Stimulated activated CD8-positive, alpha-beta memory T cell treated with anti-CD3 and anti-CD28 coated beads, Interleukin-4, amount 100 ng/mL, for 48 hours (primary cell): ENCODE measurements around the gene TMSB4X.
A peak's percentile ranks its signal among the peaks of the same experiment; 100 is the strongest.
"Not testable (repeated sequence)": the region's sequence is repeated elsewhere in the genome, so short reads cannot be mapped to it uniquely, and the experiment has no call there.

Experiments used
- DNase-seq: peaks from one replicate; pipeline ENCODE4 v3.0.0-alpha.2; 2020

The TMSB4X gene

DNA sequence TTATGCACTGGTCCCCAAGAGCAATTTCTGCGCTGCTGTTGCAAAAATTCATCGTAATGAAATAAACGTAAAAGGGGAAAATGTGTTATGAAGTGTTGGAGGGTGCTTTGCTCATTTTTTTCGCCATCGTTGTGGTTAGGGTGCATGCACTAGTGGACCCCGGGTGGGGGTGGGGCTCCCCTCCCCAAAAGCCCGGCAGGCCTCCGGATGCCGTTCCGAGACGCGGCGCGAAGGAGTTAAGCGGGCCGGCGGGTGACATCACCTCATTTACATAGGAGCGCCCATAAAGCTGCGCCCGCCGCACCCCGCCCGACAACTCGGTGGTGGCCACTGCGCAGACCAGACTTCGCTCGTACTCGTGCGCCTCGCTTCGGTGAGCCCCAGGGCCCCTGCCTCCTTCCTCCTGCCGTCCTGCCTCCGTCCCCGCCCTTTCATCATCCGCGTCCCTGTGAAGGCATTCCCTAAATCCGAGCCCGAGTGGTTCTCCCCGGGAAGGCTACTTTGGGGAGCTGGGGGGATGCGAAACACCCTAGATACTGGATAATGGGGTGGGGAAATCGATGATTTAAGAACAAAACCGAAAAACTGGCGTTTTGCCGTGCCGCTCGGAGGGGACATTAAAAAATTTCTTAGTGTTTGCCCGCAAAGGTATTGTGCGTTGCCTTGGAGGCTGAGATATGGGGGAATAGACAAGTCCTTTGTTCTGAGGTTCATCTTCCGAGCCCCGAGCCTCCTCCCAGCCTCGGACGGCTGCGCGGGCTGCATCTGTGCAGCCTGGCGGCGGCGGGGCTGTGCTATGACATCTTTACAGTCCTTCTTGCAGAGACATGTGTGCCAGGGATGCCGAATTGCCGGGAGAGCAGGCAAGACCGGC is at the start of gene TMSB4X:
TMSB4X (plus strand) TSS at position 315 of the 874 bp plus-strand sequence.
- peak; percentile 87 for DNase-seq

DNA sequence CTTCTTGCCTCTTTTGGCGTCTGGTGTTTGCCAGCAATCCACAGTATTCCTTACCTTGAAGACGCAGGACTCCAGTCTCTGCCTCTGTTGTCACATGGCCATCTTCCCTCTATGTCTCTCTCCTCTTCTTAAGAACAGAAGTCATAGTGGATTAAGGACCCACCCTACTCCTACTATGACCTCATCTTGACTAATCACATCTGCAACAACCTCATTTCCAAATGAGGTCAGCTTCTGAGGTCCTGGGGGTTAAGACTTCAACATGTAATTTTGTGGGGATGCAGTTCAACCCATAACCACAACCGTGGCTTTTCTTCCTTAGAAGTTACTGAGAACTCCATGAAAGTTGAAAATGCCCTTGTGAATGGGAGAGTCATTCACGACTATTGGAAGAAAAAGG is 45.2 kb upstream of the TMSB4X start:
- DNase-seq: no peak

DNA sequence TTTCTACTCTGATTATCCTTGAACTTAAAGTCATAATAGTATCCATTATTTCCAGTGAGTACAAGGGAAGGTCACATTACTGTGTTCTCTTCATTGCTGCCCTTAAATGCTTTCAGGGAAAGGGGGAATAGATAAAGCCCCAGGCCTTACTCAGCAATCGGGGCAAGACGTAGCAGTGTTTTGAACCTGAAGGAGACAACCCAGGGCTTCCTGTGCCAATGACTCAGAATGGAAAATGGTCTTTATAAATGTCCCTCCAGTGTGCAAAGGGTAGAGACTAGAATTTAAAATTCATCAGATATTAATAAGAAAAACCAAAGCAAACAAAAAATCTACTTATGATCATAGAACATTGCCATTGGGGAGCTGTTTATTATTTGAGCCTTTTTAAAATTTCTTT is 44.8 kb upstream of the TMSB4X start:
- DNase-seq: no peak

DNA sequence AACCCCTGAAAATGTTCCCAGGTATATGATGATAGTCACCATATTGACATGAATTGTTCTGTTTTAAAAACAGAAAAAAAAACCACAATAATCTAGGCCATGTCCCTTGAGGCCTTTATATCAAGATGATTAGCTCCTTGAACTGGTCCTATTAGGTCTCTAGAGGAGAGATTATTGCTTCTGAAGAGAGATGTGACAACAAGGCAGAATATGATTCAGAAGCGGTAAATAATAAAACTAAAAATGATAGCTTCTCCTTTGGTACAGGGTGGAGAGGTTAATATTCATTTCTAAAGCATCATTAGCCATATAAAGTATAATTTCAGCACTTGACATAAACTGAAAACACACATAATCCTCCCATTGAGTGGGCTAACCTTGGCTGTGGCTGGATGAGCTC is 42.7 kb upstream of the TMSB4X start:
- DNase-seq: no peak

- no peak for DNase-seq
Observed at GRCh38 chrX:12934850-12935249, 40.1 kb upstream of the TMSB4X start.

DNA sequence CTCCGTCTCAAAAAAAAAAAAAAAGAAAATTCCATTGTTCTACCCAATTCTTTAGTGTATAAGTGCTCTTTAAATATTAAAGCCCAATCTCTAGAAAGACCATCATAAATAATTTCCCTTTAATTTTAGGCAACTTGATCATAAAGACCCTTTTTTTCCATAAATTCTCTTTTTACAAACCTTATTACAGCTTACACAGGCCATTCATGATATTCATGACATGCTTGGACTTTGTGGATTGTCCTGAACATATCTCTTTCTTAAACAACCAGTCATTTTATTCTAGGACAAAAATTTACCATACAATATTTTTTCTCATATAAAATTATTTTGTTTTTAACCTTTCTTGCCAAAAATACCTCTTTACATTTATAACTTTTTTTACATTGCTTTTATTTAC is 38.0 kb upstream of the TMSB4X start:
- DNase-seq: no peak

DNA sequence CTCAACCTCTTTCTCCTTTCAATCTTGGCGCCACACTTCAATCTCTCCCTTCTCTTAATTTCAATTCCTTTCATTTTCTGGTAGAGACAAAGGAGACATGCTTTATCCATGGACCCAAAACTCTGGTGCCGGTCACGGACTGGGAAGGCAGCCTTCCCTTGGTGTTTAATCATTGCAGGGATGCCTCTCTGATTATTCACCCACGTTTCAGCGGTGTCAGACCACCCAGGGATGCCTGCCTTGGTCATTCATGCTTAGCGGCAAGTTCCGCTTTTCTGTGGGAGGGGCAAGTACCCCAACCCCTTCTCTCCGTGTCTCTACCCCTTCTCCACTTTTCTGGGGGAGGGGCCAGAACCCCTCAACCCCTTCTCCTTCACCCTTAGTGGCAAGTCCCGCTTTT is 34.4 kb upstream of the TMSB4X start:
- not testable (repeated sequence) for DNase-seq

- not testable (repeated sequence) for DNase-seq
Observed at GRCh38 chrX:12943592-12943991, 31.3 kb upstream of the TMSB4X start.

DNA sequence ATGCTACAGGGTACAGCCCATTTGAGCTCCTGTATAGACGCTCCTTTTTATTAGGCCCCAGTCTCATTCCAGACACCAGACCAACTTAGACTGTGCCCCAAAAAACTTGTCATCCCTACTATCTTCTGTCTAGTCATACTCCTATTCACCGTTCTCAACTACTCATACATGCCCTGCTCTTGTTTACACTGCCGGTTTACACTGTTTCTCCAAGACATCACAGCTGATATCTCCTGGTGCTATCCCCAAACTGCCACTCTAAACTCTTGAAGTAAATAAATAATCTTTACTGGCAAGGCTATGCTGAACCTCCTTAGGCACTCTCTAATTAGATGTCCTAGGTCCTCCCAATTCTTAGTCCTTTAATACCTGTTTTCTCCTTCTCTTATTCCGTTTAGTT is 30.5 kb upstream of the TMSB4X start:
- not testable (repeated sequence) for DNase-seq

DNA sequence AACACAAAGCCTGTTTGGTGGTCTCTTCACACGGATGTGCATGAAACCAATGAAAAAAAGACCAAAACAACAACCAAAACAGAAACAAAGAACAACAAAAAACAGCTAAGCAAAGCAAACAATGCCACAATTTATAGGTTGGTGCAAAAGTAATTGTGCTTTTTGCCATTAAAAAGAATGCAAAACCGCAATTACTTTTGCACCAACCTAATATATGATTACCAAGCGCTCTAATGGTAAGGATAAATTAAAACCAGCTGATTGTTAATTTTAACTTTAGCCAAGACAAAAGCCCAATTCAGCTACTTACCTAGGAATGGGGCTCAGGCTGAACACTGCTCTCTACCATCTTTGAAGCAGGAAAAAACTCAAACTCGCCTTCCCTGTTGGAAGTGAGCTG is 29.4 kb upstream of the TMSB4X start:
- no peak for DNase-seq

GRCh38 chrX:12946406-12946805 is 28.5 kb upstream of the TMSB4X start:
- no peak for DNase-seq

GRCh38 chrX:12946838-12947544 is 27.9 kb upstream of the TMSB4X start:
- peak; percentile 84 for DNase-seq

- DNase-seq: no peak
Observed at GRCh38 chrX:12947545-12948235, 27.2 kb upstream of the TMSB4X start.

GRCh38 chrX:12948495-12948894 is 26.4 kb upstream of the TMSB4X start:
- no peak for DNase-seq

DNA sequence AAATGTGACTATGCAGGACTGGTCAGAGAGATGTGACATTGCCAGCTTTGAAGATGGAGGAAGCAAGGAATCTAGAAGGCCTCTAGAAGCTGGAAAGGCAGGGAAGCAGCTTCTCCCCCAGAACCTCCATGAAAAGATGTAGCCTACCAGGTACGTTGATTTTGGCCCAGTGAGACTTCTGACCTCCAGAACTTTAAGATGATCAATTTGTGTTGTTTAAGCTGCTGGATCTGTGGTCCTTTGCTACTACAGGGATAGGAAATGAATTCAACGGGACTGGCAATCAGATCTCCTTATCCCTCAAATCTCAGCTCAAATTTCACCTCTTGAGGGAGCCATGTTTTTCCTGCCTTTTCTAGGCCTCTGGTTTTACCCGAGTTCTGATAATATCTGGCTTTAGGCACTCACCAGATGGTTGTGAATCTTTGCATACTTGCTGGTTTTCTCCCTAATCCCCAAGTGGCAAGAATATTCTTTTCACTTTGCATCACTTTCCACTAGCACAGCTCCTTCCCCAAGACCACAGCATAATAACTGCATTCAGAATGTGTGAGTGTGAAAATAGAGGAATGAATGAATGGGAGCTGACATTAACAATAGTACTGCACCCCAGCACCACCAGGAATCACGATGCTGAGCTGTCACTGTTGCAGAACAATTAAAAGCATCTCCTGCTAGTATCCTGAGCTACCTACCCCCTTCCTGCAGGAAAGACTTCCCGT is 25.5 kb upstream of the TMSB4X start:
- no peak for DNase-seq

GRCh38 chrX:12949927-12950656 is 24.8 kb upstream of the TMSB4X start:
- peak; percentile 89 for DNase-seq

DNA sequence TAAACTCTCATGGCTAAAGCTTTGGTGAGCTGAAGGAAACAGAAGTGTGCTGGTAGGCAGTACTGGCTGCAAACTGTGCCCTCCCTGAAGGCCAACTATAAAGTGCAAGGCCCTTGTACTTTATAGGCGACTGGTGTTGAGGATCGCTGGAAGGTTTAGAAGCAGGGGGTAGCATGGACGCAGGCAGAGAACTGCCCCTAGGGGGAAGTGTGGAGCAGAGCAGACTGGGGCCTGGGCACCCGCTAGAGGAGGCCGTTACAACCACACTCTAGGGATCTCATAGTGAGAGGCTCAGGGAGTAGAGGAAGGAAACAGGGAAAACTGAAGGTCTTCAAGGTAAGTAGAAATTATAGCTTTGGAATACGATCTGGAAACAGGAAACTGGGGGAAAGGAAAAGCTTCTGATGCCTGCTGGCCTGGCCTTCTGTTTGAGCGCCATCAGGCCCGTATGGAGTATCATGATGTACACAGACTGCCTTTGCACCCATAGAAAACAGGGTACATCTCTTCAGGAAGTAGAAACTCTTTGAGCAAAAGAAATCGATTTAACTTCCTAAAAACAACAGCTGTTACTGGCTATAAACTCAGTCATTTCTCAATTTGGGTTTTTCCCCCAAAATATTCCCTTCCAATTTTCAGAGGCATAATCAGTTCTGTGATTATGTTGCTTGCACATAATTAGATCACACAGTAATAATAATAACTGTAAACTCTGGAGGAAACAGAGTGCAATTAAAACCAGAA is 23.9 kb upstream of the TMSB4X start:
- DNase-seq: peak; percentile 75

DNA sequence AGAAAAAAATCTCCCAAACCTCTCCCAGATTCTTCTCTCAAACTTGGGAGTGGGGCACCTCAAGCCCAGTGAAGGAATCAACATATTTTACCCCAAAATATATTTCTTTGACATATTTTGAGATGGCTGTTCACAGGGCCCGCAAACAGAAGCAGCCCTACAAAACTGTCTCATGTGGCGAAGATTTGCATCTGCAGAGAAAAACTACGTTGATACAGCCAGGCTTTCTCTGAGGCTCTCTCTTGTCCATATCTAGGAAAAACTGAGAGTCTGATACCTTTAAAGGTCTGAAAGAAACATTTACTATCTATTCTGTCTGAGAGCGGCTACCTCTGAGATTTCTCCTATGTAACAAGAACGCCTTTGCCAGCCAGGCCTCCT is 23.3 kb upstream of the TMSB4X start:
- no peak for DNase-seq

GRCh38 chrX:12953420-12953819 is 21.5 kb upstream of the TMSB4X start:
- no peak for DNase-seq

- DNase-seq: no peak
Observed at GRCh38 chrX:12954376-12954775, 20.5 kb upstream of the TMSB4X start.

GRCh38 chrX:12954981-12955380 is 19.9 kb upstream of the TMSB4X start:
- no peak for DNase-seq
